Measurements from ENCODE around the gene ATP5PB.

ATP5PB gene

DNA sequence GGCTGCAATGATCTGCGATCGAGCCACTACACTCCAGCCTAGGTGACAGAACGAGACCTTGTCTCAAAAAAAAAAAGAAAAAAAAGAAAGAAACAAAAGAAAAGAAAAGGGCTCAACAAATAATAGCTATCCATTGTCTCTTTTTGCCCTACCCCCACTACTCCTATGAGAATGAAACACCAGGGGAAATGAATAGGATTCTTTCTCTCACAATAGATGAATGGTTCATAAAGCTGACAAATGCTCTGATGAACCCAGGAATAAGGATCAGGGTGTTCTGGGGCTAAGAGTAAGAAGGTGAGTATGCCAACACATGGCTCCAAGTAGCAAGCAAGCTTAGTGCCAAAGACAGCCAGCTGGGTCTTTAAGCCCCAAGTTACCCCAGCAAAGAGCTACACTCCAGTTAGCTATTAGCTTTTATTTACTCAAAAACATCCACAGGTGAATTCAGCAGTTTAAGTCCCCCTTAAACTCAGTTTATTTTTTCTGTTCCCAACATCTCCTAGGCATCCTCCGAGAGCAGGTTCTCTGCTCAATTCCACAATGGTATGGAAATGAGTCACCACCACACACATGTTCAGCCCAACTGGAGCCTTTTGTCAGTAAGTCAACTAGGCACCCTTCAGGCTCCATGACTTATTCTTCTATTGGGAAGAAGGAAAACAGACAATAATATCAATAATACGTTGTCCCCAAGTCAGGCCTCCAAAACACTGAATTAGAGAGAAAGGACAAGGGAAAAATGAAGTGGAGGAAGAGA is 49.9 kb downstream of the ATP5PB start:
- TF ChIP-seq GATA3 (IDR thresholded peaks at IDR 0.05; ENCODE audit: low read depth, low read length) (no peak), GATA2 (IDR thresholded peaks at IDR 0.05; ENCODE audit: low read depth, low read length) (no peak)

GRCh38 chr1:111501645-111502044 is 52.4 kb downstream of the ATP5PB start:
- TF ChIP-seq GATA2 (IDR thresholded peaks at IDR 0.05; ENCODE audit: low read depth, low read length) (no peak), GATA3 (IDR thresholded peaks at IDR 0.05; ENCODE audit: low read depth, low read length) (no peak)

DNA sequence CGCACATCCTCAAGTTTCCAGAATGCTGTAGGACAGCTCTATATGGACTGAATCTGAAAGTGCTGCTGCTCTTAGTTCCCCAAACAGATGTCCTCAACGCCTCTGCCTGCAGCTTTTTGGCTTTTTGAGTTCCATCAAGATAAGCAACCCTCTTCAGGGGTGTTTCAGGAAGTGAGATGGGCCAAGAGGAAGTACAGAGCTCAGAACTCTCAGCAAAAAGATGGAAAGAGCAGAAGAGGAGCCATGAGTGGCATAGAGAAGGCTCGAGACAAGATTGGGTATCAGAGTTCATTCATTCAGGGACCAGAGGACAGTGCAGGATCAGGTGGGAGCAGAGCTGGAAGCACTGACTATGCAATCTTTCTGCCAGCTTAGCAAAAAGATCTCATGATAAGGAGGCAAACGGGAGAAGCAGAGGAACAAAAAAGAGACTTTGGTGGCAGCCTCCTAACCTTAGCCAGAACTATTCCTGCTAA is 54.4 kb downstream of the ATP5PB start, which contains the start of the genes ADORA3 and TMIGD3:
Gene ADORA3 (minus strand): TSS at position 49 of the 476 bp plus-strand sequence. CDS start 279 bp downstream, outside the sequence.
Gene TMIGD3 (minus strand): TSS at position 49 of the 476 bp plus-strand sequence. CDS start 279 bp downstream, outside the sequence.
- no peak for TF ChIP-seq GATA2 (IDR thresholded peaks at IDR 0.05; ENCODE audit: low read depth, low read length)
- no peak for TF ChIP-seq GATA3 (IDR thresholded peaks at IDR 0.05; ENCODE audit: low read depth, low read length)

- TF ChIP-seq GATA3 (IDR thresholded peaks at IDR 0.05; ENCODE audit: low read depth, low read length), result no peak
- TF ChIP-seq GATA2 (IDR thresholded peaks at IDR 0.05; ENCODE audit: low read depth, low read length), result no peak
These were observed 54.8 kb downstream of the ATP5PB start for GRCh38 chr1:111504097-111504496.

DNA sequence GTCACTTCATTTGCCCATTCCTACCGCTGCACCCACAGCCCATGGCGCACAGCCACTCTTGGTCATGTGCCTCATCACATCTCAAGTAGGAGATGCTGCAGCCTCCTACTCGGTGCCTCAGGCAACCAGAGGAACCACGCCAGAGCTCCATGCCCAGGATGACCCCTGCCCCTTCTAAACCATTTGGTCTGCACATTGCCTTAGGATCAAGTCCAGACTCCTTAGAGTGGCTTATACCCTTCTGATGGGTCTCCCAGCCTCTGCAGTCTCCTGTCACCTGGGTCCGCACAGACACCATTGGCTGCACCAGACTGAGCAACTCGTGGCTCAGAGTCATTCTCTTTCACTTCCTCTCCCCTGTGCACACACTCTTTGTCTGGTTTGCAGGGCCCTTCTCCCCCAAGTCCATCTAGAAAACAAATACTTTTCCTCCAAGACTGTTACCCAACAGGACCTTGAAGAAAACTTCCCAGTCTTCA is 56.4 kb downstream of the ATP5PB start:
- TF ChIP-seq GATA3 (IDR thresholded peaks at IDR 0.05; ENCODE audit: low read depth, low read length) (no peak), GATA2 (IDR thresholded peaks at IDR 0.05; ENCODE audit: low read depth, low read length) (no peak)

DNA sequence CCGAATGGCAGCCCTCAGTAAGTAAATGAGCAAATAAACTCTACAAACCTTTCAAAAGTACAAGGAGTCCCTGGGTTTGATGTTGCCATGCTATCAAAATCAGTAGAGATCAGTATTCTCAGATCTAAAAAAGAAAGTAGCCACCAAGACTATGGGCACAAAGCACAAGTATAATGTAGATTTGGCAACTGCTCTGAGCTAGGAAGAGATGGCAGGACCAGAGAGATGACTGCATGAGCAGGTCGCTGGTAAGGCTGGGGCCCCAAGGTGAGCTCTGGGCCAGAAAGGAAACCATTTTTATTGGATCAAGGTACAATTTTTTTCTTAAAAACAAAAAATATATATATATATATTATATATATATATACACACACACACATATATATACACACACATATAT is 57.3 kb downstream of the ATP5PB start:
- TF ChIP-seq GATA3 (IDR thresholded peaks at IDR 0.05; ENCODE audit: low read depth, low read length) (no peak), GATA2 (IDR thresholded peaks at IDR 0.05; ENCODE audit: low read depth, low read length) (no peak)

GRCh38 chr1:111507411-111508201 is 58.3 kb downstream of the ATP5PB start:
- TF ChIP-seq GATA3 (IDR thresholded peaks at IDR 0.05; ENCODE audit: low read depth, low read length), result no peak
- no peak for TF ChIP-seq GATA2 (IDR thresholded peaks at IDR 0.05; ENCODE audit: low read depth, low read length)

DNA sequence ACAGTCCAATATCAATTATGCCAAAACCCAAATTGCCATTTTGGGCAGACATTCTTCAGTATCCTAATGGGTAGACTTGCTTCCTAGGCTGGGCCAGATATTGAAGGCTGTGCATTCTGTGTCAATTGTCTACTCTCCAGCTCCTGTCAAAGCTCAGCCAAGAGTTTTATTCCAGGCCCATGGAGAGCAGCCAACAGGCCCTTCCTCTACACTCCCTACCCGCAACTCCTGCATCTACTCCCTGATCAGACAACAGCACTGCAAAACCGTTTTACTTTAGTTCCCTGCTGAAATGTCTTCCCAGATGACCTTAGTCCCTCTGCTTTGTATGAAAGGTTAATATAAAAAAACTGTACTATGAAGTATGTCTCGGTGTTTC is 60.7 kb downstream of the ATP5PB start:
- TF ChIP-seq GATA2 (IDR thresholded peaks at IDR 0.05; ENCODE audit: low read depth, low read length) (no peak), GATA3 (IDR thresholded peaks at IDR 0.05; ENCODE audit: low read depth, low read length) (no peak)

DNA sequence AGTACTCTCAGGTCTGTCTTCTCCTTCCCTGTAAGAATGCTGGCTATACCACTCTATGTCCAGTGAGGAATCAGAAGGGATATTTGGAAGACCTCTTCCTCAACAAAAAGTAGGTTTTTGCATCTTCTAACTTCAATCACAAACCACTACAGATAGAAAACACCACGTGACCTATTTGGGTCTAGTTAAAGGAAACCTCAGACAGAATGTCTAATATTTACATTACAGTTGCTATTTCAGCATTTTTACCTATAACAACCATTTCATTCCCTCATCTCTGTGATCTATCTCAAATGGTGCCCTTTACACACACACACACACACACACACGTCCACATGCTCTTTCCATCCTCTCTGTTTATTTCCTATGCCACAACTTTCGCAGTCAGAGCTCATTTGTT is 62.1 kb downstream of the ATP5PB start:
- TF ChIP-seq GATA3 (IDR thresholded peaks at IDR 0.05; ENCODE audit: low read depth, low read length) (no peak), GATA2 (IDR thresholded peaks at IDR 0.05; ENCODE audit: low read depth, low read length) (no peak)

Data from SH-SY5Y (cell line).